MCF 10A (cell line): Measurements from ENCODE around the gene MEP1B. TPM values are rescaled to one million over a fixed set of nuclear protein-coding genes. Genes with fewer than 3 reads are reported as not detected.
"Not testable (repeated sequence)": the region's sequence is repeated elsewhere in the genome, so short reads cannot be mapped to it uniquely, and the experiment has no call there.

Source experiments
- BruUV-seq: library from RNA; stranded (reverse); fragments of 400-500 nt; replicated peaks from 2 replicates; lab custom pipeline; 2021; lab: Mats Ljungman, UMichigan
- CTCF ChIA-PET: fragments of 300-600 bp; sonication (Branson Sonifier 250); formaldehyde crosslinking; extraction: SDS; loops from one replicate; lab custom pipeline; 2021; ENCODE audit warnings: antibody characterized with exemption, inconsistent platforms; lab: Yijun Ruan, JAX
- POLR2A ChIA-PET: fragments of 300-600, 350-650 bp; sonication (Branson Sonifier 250); formaldehyde crosslinking; extraction: SDS; loops from one replicate; lab custom pipeline; 2020; ENCODE audit warnings: antibody characterized with exemption, inconsistent platforms; lab: Yijun Ruan, JAX
- DNase-seq: peaks from one replicate; pipeline ENCODE4 v3.0.0-alpha.2; 2018; ENCODE audit not compliant: unreplicated experiment
- H3K27ac Mint-ChIP-seq: one replicate; pipeline ENCODE4 v1.8.0; 2022; ENCODE audit warnings: mild to moderate bottlenecking, low read depth, mixed read lengths; ENCODE audit not compliant: unreplicated experiment
- H3K27me3 Mint-ChIP-seq: one replicate; pipeline ENCODE4 v1.8.0; 2022; ENCODE audit warnings: mixed read lengths; ENCODE audit not compliant: insufficient read depth, unreplicated experiment
- H3K36me3 Mint-ChIP-seq: one replicate; pipeline ENCODE4 v1.8.0; 2022; ENCODE audit warnings: mild to moderate bottlenecking, moderate library complexity, mixed read lengths; ENCODE audit not compliant: insufficient read depth, unreplicated experiment
- H3K4me1 Mint-ChIP-seq: one replicate; pipeline ENCODE4 v1.8.0; 2022; ENCODE audit warnings: mixed read lengths; ENCODE audit not compliant: insufficient read depth, unreplicated experiment
- H3K4me3 Mint-ChIP-seq: one replicate; pipeline ENCODE4 v1.8.0; 2022; ENCODE audit warnings: mild to moderate bottlenecking, moderate library complexity, mixed read lengths; ENCODE audit not compliant: unreplicated experiment
- H3K9me3 Mint-ChIP-seq: one replicate; pipeline ENCODE4 v1.8.0; 2022; ENCODE audit warnings: mixed read lengths; ENCODE audit not compliant: unreplicated experiment
- intact Hi-C: fragments of 100-400 bp; cut with micrococcal nuclease; formaldehyde crosslinking; loops from 2 replicates; pipeline ENCODE4 v1.14.1; 2022
- total RNA-seq: library from RNA; stranded (reverse); gene quantifications from 2 replicates; pipeline ENCODE4 v1.2.3, GENCODE V29; 2022
- TF ChIP-seq, protein P1 (sequence below): fragments of 200-600 bp; IDR thresholded peaks from one replicate; pipeline ENCODE4 v1.8.0; 2022; ENCODE audit warnings: antibody characterized with exemption, mild to moderate bottlenecking; ENCODE audit not compliant: unreplicated experiment

MEP1B gene
- total RNA-seq, 1 experiment from 2014 or later: not detected

GRCh38 chr18:32216390-32216789 is 26.6 kb downstream of the MEP1B start:
- intact Hi-C loops: no loop called here
- DNase-seq: no peak
- Mint-ChIP-seq H3K27me3 (no peaks in the 10 kb centered on the region), H3K27ac (no peak overlapping the region), H3K36me3 (no peaks in the 10 kb centered on the region), H3K9me3 (no peaks in the 10 kb centered on the region), H3K4me1 (no peaks in the 10 kb centered on the region), H3K4me3 (no peak overlapping the region)
- CTCF ChIA-PET: interaction anchor here (0.7 kb wide), 1 partner anchor 73 kb away, joined by 3 read pairs; no protein-coding TSS in a partner anchor
- BruUV-seq: no TSS peak
- POLR2A ChIA-PET: no interaction called here
- TF ChIP-seq, protein P1, sequence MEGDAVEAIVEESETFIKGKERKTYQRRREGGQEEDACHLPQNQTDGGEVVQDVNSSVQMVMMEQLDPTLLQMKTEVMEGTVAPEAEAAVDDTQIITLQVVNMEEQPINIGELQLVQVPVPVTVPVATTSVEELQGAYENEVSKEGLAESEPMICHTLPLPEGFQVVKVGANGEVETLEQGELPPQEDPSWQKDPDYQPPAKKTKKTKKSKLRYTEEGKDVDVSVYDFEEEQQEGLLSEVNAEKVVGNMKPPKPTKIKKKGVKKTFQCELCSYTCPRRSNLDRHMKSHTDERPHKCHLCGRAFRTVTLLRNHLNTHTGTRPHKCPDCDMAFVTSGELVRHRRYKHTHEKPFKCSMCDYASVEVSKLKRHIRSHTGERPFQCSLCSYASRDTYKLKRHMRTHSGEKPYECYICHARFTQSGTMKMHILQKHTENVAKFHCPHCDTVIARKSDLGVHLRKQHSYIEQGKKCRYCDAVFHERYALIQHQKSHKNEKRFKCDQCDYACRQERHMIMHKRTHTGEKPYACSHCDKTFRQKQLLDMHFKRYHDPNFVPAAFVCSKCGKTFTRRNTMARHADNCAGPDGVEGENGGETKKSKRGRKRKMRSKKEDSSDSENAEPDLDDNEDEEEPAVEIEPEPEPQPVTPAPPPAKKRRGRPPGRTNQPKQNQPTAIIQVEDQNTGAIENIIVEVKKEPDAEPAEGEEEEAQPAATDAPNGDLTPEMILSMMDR: no peak

DNA sequence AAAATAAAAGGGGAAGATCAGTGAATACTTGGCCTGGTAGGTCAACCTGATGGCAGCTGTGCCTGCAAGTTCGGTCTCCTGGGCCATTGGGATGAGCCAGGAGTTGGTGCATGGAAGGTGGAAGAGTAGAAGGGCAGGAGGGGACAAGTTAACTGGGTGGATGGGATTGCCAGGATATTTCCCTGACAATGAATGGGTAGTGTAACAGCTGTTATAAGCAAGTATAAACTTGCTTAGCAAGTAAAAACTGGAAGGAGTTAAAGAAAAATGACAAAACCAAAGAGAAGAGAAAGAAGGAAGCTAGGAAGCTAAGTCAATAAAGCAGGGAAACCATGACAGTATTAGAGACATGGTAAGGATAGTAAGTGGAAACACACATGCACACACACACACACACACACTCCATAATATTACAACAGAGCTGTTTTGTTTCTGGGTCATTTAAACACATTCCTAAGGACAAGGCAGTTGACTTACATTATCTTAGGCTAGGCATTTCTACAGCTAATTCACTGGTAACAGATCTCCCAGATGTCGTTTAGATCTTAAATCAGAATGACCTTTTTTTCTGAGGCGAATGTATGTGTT is 29.7 kb downstream of the MEP1B start:
- no peak overlapping the region for H3K27ac Mint-ChIP-seq
- no peaks in the 10 kb centered on the region for H3K27me3 Mint-ChIP-seq
- intact Hi-C loops: no loop called here
- H3K36me3 Mint-ChIP-seq: no peaks in the 10 kb centered on the region
- H3K4me3 Mint-ChIP-seq: no peak overlapping the region
- no peaks in the 10 kb centered on the region for H3K4me1 Mint-ChIP-seq
- TF ChIP-seq, protein P1: no peak
- POLR2A ChIA-PET: no interaction called here
- BruUV-seq: no TSS peak
- CTCF ChIA-PET: interaction anchor here (0.7 to 2.6 kb wide), 3 partner anchors 9 to 28 kb away, joined by 3 to 10 read pairs (median 7); no protein-coding TSS in a partner anchor
- no peak for DNase-seq
- no peaks in the 10 kb centered on the region for H3K9me3 Mint-ChIP-seq

DNA sequence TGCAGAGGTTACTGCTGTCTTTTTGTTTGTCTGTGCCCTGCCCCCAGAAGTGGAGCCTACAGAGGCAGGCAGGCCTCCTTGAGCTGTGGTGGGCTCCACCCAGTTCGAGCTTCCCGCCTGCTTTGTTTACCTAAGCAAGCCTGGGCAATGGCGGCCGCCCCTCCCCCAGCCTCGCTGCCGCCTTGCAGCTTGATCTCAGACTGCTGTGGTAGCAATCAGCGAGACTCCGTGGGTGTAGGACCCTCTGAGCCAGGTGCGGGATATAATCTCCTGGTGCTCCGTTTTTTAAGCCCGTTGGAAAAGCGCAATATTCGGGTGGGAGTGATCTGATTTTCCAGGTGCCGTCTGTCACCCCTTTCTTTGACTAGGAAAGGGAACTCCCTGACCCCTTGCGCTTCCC is 43.5 kb downstream of the MEP1B start:
- H3K4me3 Mint-ChIP-seq, intact Hi-C loops, POLR2A ChIA-PET, H3K9me3 Mint-ChIP-seq, CTCF ChIA-PET, H3K27ac Mint-ChIP-seq, H3K4me1 Mint-ChIP-seq, H3K36me3 Mint-ChIP-seq, BruUV-seq, H3K27me3 Mint-ChIP-seq, DNase-seq: not testable (repeated sequence)

GRCh38 chr18:32237049-32237448 is 47.2 kb downstream of the MEP1B start:
- no TSS peak for BruUV-seq
- DNase-seq: peak; percentile 40

More at GRCh38 chr18:32237049-32237448, 47.2 kb downstream of the MEP1B start:
- no peak overlapping the region for H3K4me3 Mint-ChIP-seq
- peaks cover 7% of the 10 kb centered on the region for H3K9me3 Mint-ChIP-seq
- no peaks in the 10 kb centered on the region for H3K27me3 Mint-ChIP-seq
- no peaks in the 10 kb centered on the region for H3K36me3 Mint-ChIP-seq
- intact Hi-C loops: no loop called here
- ChIA-PET POLR2A (interaction anchor here (1.0 kb wide), 1 partner anchor 23 kb away, joined by 3 read pairs; no protein-coding TSS in a partner anchor), CTCF (interaction anchor here (2.1 kb wide), 1 partner anchor 234 kb away, joined by 8 read pairs; the partner anchor contains the start of gene GAREM1)
- H3K4me1 Mint-ChIP-seq: no peaks in the 10 kb centered on the region
- TF ChIP-seq, protein P1: no peak
- no peak overlapping the region for H3K27ac Mint-ChIP-seq
